Heart right ventricle (tissue), 16 donors: Measurements from ENCODE around the gene KIF26A. TPM values are rescaled to one million over a fixed set of nuclear protein-coding genes. Genes with fewer than 3 reads are reported as not detected.

Experiments used
- ATAC-seq, 8 donors: fragments of 200-7000 bp; cut with Tn5 transposase; one replicate each; pipeline ENCODE4 v1.9.1; 2020; ENCODE audit warnings: mild to moderate bottlenecking in 8 of 8, moderate library complexity in 8 of 8, moderate number of reproducible peaks in 1 of 8
- DNase-seq, 2 donors: peaks; one replicate each; pipeline ENCODE4 v3.0.0-alpha.2; 2020
- H3K27ac ChIP-seq, 10 donors: fragments of 200-600 bp; sonication (generic) in 2 of 10; one replicate each; pipeline versions ENCODE4 v1.5.0 to v1.8.0; 2020 to 2022; ENCODE audit warnings: mild to moderate bottlenecking in 3 of 10
- H3K27me3 ChIP-seq, 7 donors: fragments of 200-600 bp; one replicate each; pipeline ENCODE4 v1.8.0; 2021 to 2022; ENCODE audit warnings: mild to moderate bottlenecking in 2 of 7
- H3K36me3 ChIP-seq, 9 donors: fragments of 200-600 bp; sonication (generic) in 1 of 9; one replicate each; pipeline versions ENCODE4 v1.5.0 to v1.8.0; 2020 to 2022; ENCODE audit warnings: mild to moderate bottlenecking in 2 of 9
- H3K4me1 ChIP-seq, 9 donors: fragments of 200-600 bp; sonication (generic) in 1 of 9; one replicate each; pipeline versions ENCODE4 v1.5.0 to v1.8.0; 2020 to 2022; ENCODE audit warnings: mild to moderate bottlenecking in 4 of 9
- H3K4me3 ChIP-seq, 10 donors: fragments of 200-600 bp; sonication (generic) in 2 of 10; one replicate each; pipeline versions ENCODE4 v1.5.0 to v1.8.0; 2020 to 2022; ENCODE audit warnings: mild to moderate bottlenecking in 7 of 10, moderate library complexity in 2 of 10
- H3K9me3 ChIP-seq, 11 donors: fragments of 200-600 bp in 10 of 11; sonication (generic) in 2 of 11; one replicate each; pipeline versions ENCODE4 v1.5.0 to v1.8.0; 2013 to 2022; ENCODE audit warnings: mild to moderate bottlenecking in 2 of 11, control low read depth in 1 of 11, moderate library complexity in 1 of 11
- WGBS, 2 donors: extraction: QIAGEN DNeasy Blood & Tissue Kit; methylation state at CpG; one replicate each; pipeline ENCODE4 v1.1.7; 2013; ENCODE audit warnings: inconsistent platforms in 1 of 2; 5-methylcytosine and 5-hydroxymethylcytosine counted together
- intact Hi-C, 10 donors: fragments of 100-400 bp; cut with DNase I; formaldehyde crosslinking; loops; one replicate each; pipeline versions ENCODE4 v1.11.1 to v1.14.2; 2022
- polyA plus RNA-seq, 2 donors: library from polyadenylated mRNA; stranded (reverse); fragments of 200-250 nt; gene quantifications; one replicate each; pipeline ENCODE4 v1.2.3, GENCODE V29; 2013
- total RNA-seq, 10 donors: library from RNA; stranded (reverse); fragmentation: NEBNext Ultra II Directional in 3 of 10; extraction: Animal tissue kit (Norgen Biotek cat#: 25700) in 3 of 10; gene quantifications; one replicate each; pipeline versions ENCODE4 v1.2.1 to v1.2.4, GENCODE V29; 2021 to 2023
- TF ChIP-seq, protein P1 (sequence below), 9 donors: fragments of 200-600 bp; sonication (generic) in 2 of 9; IDR thresholded peaks; one replicate each; pipeline versions ENCODE4 v1.5.0 to v1.8.0; 2021 to 2022; ENCODE audit warnings: antibody characterized with exemption in 9 of 9, mild to moderate bottlenecking in 5 of 9, moderate library complexity in 1 of 9
- donor health status: Arrhythmogenic right ventricular cardiomyopathy.
- donor health status: ischemic (EF 13 %, LVEDD 7.1; RV severe dilation, severe dysfunction).
- donor health status: healthy with polysubstance abuse.
- donor health status: DM: no; HTN: yes; CAD: no.
- donor health status: DM: no; HTN: no; CAD: no.
- donor health status: ischemic (EF 25% LVEDD 6.9; RV normal size, moderate dysfunction).
- donor health status: ischemic (EF 25% LVEDD 5.7; RV mildly dilated, moderate dysfunction).
- donor health status: healthy.
- donor health status: DM: yes; HTN: yes; CAD: no.
- donor health status: Ischemic cardiomyopathy.
- donor health status: ischemic (EF 35%, LVEDD 5.7; RV mildly dilated, moderate dysfunction).
- donor health status: nonischemic (EF 11% LVEDD 7.7; RV severe dilation, severe dysfunction).
- donor health status: DM: yes; HTN: yes; CAD: no.
- donor health status: PGD.
- donor health status: ischemic (EF 29% LVEDD 5.4; RV normal size, mild dysfunction).
- donor health status: nonischemic (EF 23%, LVEDD 6.1; RV moderate dilation, normal function).

Gene KIF26A
- total and polyA plus RNA-seq, 12 donors, result 4.1 to 12.2 (median 6.6) TPM

DNA sequence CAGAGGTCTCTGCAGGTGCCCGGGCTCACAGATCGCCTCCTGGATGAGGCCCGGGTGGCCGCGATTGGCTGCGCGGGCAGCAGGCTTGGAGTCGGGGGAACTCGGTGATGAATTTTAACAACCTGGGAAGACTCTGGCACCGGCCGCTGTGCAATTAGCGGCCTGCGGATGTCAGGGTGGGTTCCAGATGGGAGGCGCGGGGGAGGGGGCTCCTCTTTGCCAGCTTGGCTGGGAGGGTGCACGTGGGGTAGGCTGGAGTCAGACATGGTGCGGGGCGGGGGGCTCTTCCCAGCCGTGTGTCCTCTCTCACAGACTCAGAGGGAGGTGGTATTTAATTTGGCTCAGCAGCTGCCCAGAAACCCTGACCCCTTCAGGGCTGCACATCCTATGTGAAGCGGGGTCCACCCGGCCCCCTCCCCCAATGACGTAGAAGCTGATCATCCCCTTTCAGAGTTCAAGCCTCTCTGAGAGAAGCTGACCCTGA lies 81.4 kb downstream of the KIF26A start:
- Histone ChIP-seq H3K4me1 (peaks cover 0 to 25% (median 11%) of the 10 kb centered on the region in 9 donors), H3K4me3 (no peak overlapping the region), H3K36me3 (no peaks in the 10 kb centered on the region), H3K9me3 (no peaks in the 10 kb centered on the region), H3K27me3 (peaks cover 0 to 51% (median 24%) of the 10 kb centered on the region in 7 donors), H3K27ac (no peak overlapping the region)
- DNase-seq (no peak), ATAC-seq (no peak)
- TF ChIP-seq, protein P1, sequence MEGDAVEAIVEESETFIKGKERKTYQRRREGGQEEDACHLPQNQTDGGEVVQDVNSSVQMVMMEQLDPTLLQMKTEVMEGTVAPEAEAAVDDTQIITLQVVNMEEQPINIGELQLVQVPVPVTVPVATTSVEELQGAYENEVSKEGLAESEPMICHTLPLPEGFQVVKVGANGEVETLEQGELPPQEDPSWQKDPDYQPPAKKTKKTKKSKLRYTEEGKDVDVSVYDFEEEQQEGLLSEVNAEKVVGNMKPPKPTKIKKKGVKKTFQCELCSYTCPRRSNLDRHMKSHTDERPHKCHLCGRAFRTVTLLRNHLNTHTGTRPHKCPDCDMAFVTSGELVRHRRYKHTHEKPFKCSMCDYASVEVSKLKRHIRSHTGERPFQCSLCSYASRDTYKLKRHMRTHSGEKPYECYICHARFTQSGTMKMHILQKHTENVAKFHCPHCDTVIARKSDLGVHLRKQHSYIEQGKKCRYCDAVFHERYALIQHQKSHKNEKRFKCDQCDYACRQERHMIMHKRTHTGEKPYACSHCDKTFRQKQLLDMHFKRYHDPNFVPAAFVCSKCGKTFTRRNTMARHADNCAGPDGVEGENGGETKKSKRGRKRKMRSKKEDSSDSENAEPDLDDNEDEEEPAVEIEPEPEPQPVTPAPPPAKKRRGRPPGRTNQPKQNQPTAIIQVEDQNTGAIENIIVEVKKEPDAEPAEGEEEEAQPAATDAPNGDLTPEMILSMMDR (IDR thresholded peaks at IDR 0.05), result no peak
- intact Hi-C loops, result loop anchor here in 4 of 10 donors (5.0 kb wide), 2 partner anchors 72 to 82 kb away; partner anchors contain the start of gene KIF26A (in 2 of the 4)
- 45 to 54% methylated on average over 22 of the region's 22 CpGs for WGBS, 2 donors

DNA sequence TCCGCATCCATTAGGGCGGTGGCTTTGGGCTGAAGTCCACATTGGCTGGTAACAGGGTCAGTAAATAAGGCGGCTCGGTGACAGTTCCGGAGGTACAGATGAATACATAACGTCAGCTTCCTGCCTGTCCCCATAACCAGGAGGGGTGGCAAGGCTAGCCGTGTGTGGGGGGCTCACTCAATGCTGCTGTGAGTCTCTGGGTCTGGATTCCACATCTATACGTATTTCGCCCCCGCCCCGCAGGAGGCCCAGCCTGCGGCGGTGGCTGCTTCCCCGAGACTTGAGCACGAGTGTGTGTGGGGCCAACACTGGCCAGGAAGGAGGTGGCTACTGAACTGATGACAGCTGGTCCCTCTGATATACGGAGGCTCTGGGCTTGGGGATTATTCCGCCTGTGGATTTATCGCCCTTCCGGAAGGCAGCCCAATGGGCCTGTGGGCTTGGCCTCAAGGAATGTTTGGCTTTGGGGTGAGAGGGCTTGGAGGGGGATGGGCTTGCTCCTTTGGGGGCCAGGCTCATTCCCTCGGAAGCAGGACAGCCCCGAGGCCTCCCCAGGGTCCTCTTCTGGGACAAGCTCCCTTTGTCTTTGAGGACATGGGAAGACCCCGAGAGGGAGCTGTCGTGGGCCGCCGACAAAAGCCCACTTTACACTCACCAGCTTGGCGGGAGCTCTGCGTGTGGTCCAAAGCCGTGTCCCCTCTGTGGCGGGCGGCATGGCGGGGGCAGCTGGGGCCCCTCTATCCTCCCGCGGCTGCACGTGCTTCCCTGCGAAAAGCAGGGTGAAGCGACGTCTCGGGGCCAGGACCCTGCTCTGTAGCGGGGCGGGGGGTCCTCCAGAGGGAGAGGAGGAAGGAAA lies 82.1 kb downstream of the KIF26A start:
- no peaks in the 10 kb centered on the region for H3K9me3 ChIP-seq
- WGBS, 2 donors, result 57 to 59% methylated on average over 40 of the region's 40 CpGs
- H3K4me1 ChIP-seq, result peaks cover 0 to 27% (median 11%) of the 10 kb centered on the region in 9 donors
- intact Hi-C loops, result loop anchor here in 4 of 10 donors (5.0 kb wide), 2 partner anchors 73 to 83 kb away; partner anchors contain the start of gene KIF26A (in 2 of the 4)
- H3K4me3 ChIP-seq, result no peak overlapping the region
- no peak for DNase-seq
- H3K27ac ChIP-seq, result no peak overlapping the region
- no peak for ATAC-seq
- peaks cover 0 to 53% (median 25%) of the 10 kb centered on the region in 7 donors for H3K27me3 ChIP-seq
- no peaks in the 10 kb centered on the region for H3K36me3 ChIP-seq
- TF ChIP-seq, protein P1 (IDR thresholded peaks at IDR 0.05), result no peak

DNA sequence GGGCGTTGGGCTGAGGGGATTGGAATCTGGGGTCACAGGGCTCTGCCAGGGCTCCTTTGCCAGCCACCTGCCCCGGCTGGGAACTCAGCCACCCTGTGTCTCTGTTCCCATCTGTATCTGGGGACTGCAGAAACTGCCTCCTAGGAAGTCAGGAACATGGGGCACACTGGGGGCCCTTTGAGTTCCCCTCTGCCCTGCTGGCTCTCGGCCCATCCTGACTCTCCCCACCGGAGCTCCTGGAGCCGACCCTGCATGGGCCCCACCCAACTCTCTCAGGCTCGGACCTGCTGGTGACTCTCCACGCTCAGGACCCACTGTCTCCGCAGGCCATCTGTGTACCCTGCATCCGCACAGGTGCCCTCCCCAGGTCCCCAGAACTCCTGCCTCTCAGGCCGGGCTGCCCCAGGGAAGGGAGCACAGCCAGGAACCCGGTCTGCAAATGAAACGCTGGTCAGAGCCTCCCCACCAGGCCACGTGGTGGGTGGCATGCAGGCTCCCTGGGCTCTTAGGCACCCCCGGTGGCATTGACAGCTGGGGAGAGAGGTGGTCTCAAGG lies 82.8 kb downstream of the KIF26A start:
- intact Hi-C loops, result loop anchor here in 4 of 10 donors (5.0 kb wide), 2 partner anchors 74 to 84 kb away; partner anchors contain the start of gene KIF26A (in 2 of the 4)
- Histone ChIP-seq H3K4me3 (no peak overlapping the region), H3K36me3 (no peaks in the 10 kb centered on the region), H3K27ac (no peak overlapping the region), H3K4me1 (peaks cover 0 to 27% (median 11%) of the 10 kb centered on the region in 9 donors), H3K9me3 (no peaks in the 10 kb centered on the region), H3K27me3 (peaks cover 0 to 53% (median 25%) of the 10 kb centered on the region in 7 donors)
- ATAC-seq, result no peak
- 79 to 82% methylated on average over 14 of the region's 14 CpGs for WGBS, 2 donors
- no peak for DNase-seq
- TF ChIP-seq, protein P1 (IDR thresholded peaks at IDR 0.05), result no peak

DNA sequence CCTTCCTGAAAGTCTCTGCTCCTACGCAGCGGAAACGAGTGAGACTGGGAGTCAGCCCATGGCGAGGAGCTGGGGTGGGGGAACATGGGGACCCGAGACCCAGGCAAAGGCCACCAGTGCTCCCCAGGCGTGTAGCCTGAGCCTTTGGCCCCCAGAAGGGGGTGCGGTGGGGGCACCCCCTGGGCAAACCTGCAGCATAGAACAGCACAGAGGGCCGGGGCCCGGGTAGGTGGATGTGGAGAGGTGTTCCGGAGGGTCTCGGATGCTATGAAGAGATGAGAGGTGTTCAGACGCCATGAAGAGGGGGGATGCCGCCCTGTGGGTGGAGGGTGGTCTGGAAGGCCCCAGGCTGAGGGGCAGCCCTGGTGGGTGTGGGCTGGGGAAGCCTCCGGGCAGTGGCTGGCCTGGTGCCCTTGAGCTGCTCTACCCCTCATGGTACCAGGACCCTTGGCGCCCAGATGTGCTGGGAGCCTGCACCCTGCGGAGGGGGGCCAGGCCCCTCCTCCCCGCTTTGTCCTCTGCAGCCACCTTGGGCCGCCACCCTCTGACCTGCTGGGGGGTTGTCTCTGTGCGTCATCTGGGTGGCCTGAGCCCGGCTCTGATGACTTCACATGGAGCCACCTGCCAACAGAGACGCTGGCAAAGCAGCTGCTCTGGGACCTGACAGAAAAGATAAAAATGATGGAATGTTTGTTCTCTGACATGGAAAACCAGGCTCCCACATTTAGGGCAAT lies 83.4 kb downstream of the KIF26A start:
- no peak overlapping the region for H3K4me3 ChIP-seq
- ATAC-seq, result no peak
- H3K4me1 ChIP-seq, result peaks cover 0 to 32% (median 11%) of the 10 kb centered on the region in 9 donors
- H3K27me3 ChIP-seq, result peaks cover 0 to 53% (median 25%) of the 10 kb centered on the region in 7 donors
- TF ChIP-seq, protein P1 (IDR thresholded peaks at IDR 0.05), result no peak
- 94 to 96% methylated on average over 21 of the region's 21 CpGs for WGBS, 2 donors
- DNase-seq, result no peak
- intact Hi-C loops, result loop anchor here in 4 of 10 donors (5.0 kb wide), 2 partner anchors 75 to 85 kb away; partner anchors contain the start of gene KIF26A (in 2 of the 4)
- H3K9me3 ChIP-seq, result no peaks in the 10 kb centered on the region
- H3K36me3 ChIP-seq, result no peaks in the 10 kb centered on the region
- no peak overlapping the region for H3K27ac ChIP-seq
